H1 (cell line): Measurements from ENCODE around the gene MAGEB1. TPM values are rescaled to one million over a fixed set of nuclear protein-coding genes. Genes with fewer than 3 reads are reported as not detected.

Experiments
- CTCF ChIA-PET: fragments of 300-600 bp; sonication (Branson Sonifier 250); formaldehyde crosslinking; loops from one replicate; lab custom pipeline; 2021; ENCODE audit not compliant: partially characterized antibody; lab: Charles Lee
- POLR2A ChIA-PET: fragments of 300-600 bp; sonication (Branson Sonifier 250); formaldehyde crosslinking; loops from one replicate; lab custom pipeline; 2021; ENCODE audit warnings: inconsistent platforms; ENCODE audit not compliant: partially characterized antibody; lab: Charles Lee
- DNase-seq, 2 experiments: peaks; one replicate each; pipeline versions ENCODE4 v3.0.0 to v3.0.0-alpha.2; 2010 to 2022; ENCODE audit warnings: low spot score in 2 of 2, low read depth in 1 of 2, mixed read lengths in 1 of 2
- FAIRE-seq: peaks from 2 replicates; lab custom pipeline; 2011; peaks lifted over from hg19 to GRCh38; lab: Jason Lieb, UNC
- H2AFZ ChIP-seq: 2 replicates; pipeline ENCODE4 v1.8.1; 2012; ENCODE audit warnings: low read length, inconsistent platforms
- H2AK5ac ChIP-seq: 2 replicates; pipeline ENCODE4 v1.6.1; 2013; ENCODE audit warnings: low read depth, low read length
- H2BK120ac ChIP-seq: replicated peaks from 2 replicates; pipeline ENCODE3; 2013; ENCODE audit warnings: low read depth, low read length, inconsistent platforms
- H2BK12ac ChIP-seq: 2 replicates; pipeline ENCODE4 v1.6.1; 2013; ENCODE audit warnings: low read depth, low read length
- H2BK15ac ChIP-seq: 2 replicates; pipeline ENCODE4 v1.6.1; 2013; ENCODE audit warnings: low read length
- H2BK20ac ChIP-seq: 2 replicates; pipeline ENCODE4 v1.6.1; 2013; ENCODE audit warnings: low read length
- H2BK5ac ChIP-seq: 2 replicates; pipeline ENCODE4 v1.6.1; 2013; ENCODE audit warnings: low read depth, low read length
- H3K14ac ChIP-seq: 2 replicates; pipeline ENCODE4 v1.6.1; 2013; ENCODE audit warnings: inconsistent platforms; ENCODE audit not compliant: insufficient read length
- H3K18ac ChIP-seq: 2 replicates; pipeline ENCODE4 v1.6.1; 2013; ENCODE audit warnings: low read length; ENCODE audit errors: extremely low read depth
- H3K23ac ChIP-seq: 2 replicates; pipeline ENCODE4 v1.6.1; 2013; ENCODE audit warnings: inconsistent platforms; ENCODE audit not compliant: insufficient read length
- H3K23me2 ChIP-seq: 2 replicates; pipeline ENCODE4 v1.6.1; 2013; ENCODE audit warnings: low read depth, low read length
- H3K27ac ChIP-seq: 2 replicates; pipeline ENCODE4 v1.6.1; 2011; ENCODE audit warnings: low read depth, low read length, inconsistent platforms
- H3K27me3 ChIP-seq, 4 experiments: replicated peaks in 1 of 4; 1 replicate in 1 of 4; 2 replicates in 3 of 4; pipeline versions ENCODE4 v1.6.1 to v1.8.1; 2011 to 2013; ENCODE audit warnings: low read length in 3 of 4, mild to moderate bottlenecking in 3 of 4, inconsistent platforms in 2 of 4, mixed read lengths in 2 of 4, moderate library complexity in 1 of 4; ENCODE audit not compliant: control insufficient read depth in 3 of 4, insufficient read depth in 3 of 4; ENCODE audit errors: extremely low read depth in 1 of 4
- H3K36me3 ChIP-seq, 4 experiments: 2 replicates each; pipeline versions ENCODE4 v1.6.1 to v1.8.1; 2011 to 2013; ENCODE audit warnings: mild to moderate bottlenecking in 4 of 4, low read length in 3 of 4, moderate library complexity in 2 of 4, control low read depth in 1 of 4, inconsistent platforms in 1 of 4; ENCODE audit not compliant: insufficient read depth in 4 of 4, control insufficient read depth in 2 of 4
- H3K4ac ChIP-seq: replicated peaks from 2 replicates; pipeline ENCODE3; 2013; ENCODE audit warnings: low read length, low read depth, mixed read lengths, inconsistent platforms; ENCODE audit not compliant: insufficient read length
- H3K4me1 ChIP-seq, 4 experiments: replicated peaks in 1 of 4; 1 replicate in 1 of 4; 2 replicates in 3 of 4; pipeline versions ENCODE4 v1.6.1 to v1.8.1; 2011 to 2013; ENCODE audit warnings: low read length in 3 of 4, inconsistent platforms in 2 of 4, mixed read lengths in 1 of 4; ENCODE audit not compliant: insufficient read depth in 4 of 4, control insufficient read depth in 3 of 4
- H3K4me2 ChIP-seq, 2 experiments: 2 replicates each; pipeline versions ENCODE4 v1.6.1 to v1.8.1; 2011 to 2013; ENCODE audit warnings: low read depth in 2 of 2, low read length in 2 of 2, control low read depth in 1 of 2, inconsistent platforms in 1 of 2, mild to moderate bottlenecking in 1 of 2; ENCODE audit not compliant: insufficient read depth in 1 of 2
- H3K4me3 ChIP-seq, 4 experiments: fragments of 200-600, 300-600 bp in 1 of 4; sonication (generic), shearing (Covaris generic), sonication (Bioruptor Twin) in 1 of 4; 2 replicates each; pipeline versions ENCODE4 v1.5.1 to v1.8.1; 2011 to 2016; ENCODE audit warnings: low read length in 4 of 4, low read depth in 3 of 4, control low read depth in 2 of 4, inconsistent platforms in 2 of 4, mild to moderate bottlenecking in 2 of 4, mixed read lengths in 1 of 4, moderate library complexity in 1 of 4; ENCODE audit not compliant: insufficient read depth in 2 of 4; ENCODE audit errors: extremely low read depth in 1 of 4
- H3K56ac ChIP-seq: replicated peaks from 2 replicates; pipeline ENCODE3; 2013; ENCODE audit warnings: low read depth, mild to moderate bottlenecking, mixed read lengths, low read length, inconsistent platforms; ENCODE audit not compliant: insufficient read length
- H3K79me1 ChIP-seq: 2 replicates; pipeline ENCODE4 v1.6.1; 2013; ENCODE audit warnings: low read depth, low read length, control low read depth
- H3K79me2 ChIP-seq, 2 experiments: 2 replicates each; pipeline versions ENCODE4 v1.6.1 to v1.8.1; 2012 to 2013; ENCODE audit warnings: low read length in 2 of 2, mild to moderate bottlenecking in 2 of 2, inconsistent platforms in 1 of 2; ENCODE audit not compliant: insufficient read depth in 2 of 2, control insufficient read depth in 1 of 2
- H3K9ac ChIP-seq, 4 experiments: replicated peaks in 1 of 4; 1 replicate in 1 of 4; 2 replicates in 3 of 4; pipeline versions ENCODE4 v1.6.1 to v1.8.1; 2011 to 2013; ENCODE audit warnings: low read depth in 3 of 4, low read length in 3 of 4, control low read depth in 2 of 4, mild to moderate bottlenecking in 2 of 4, moderate library complexity in 2 of 4, inconsistent platforms in 1 of 4; ENCODE audit errors: extremely low read depth in 1 of 4
- H3K9me3 ChIP-seq, 2 experiments: 2 replicates each; pipeline versions ENCODE4 v1.6.1 to v1.8.1; 2012 to 2013; ENCODE audit warnings: mild to moderate bottlenecking in 2 of 2, moderate library complexity in 2 of 2, control low read depth in 1 of 2, inconsistent platforms in 1 of 2, low read depth in 1 of 2, low read length in 1 of 2, mixed read lengths in 1 of 2; ENCODE audit not compliant: insufficient read depth in 2 of 2
- H4K20me1 ChIP-seq, 2 experiments: replicated peaks in 1 of 2; 2 replicates each; pipeline versions ENCODE3 to v1.8.1; 2011 to 2013; ENCODE audit warnings: inconsistent platforms in 2 of 2, low read length in 2 of 2, mild to moderate bottlenecking in 1 of 2; ENCODE audit not compliant: insufficient read depth in 2 of 2, control insufficient read depth in 1 of 2
- H4K5ac ChIP-seq: 2 replicates; pipeline ENCODE4 v1.6.1; 2013; ENCODE audit warnings: low read length, low read depth, mixed read lengths, inconsistent platforms; ENCODE audit not compliant: insufficient read length
- H4K8ac ChIP-seq: 2 replicates; pipeline ENCODE4 v1.8.0; 2013; ENCODE audit warnings: mild to moderate bottlenecking, moderate library complexity, low read length, inconsistent platforms; ENCODE audit not compliant: insufficient read depth; ENCODE audit errors: extremely low read depth
- H4K91ac ChIP-seq: replicated peaks from 2 replicates; pipeline ENCODE3; 2013; ENCODE audit warnings: low read length, mixed read lengths, inconsistent platforms; ENCODE audit not compliant: insufficient read length
- BACH1 ChIP-seq: IDR thresholded peaks from 2 replicates; pipeline ENCODE4 v1.6.1; 2012; ENCODE audit warnings: low read length, improper control_type of control experiment
- RFX5 ChIP-seq: IDR thresholded peaks from 2 replicates; pipeline ENCODE4 v1.6.1; 2011; ENCODE audit warnings: low read depth, low read length, improper control_type of control experiment, borderline replicate concordance
- WGBS, 2 experiments: shearing (Covaris generic) in 1 of 2; methylation state at CpG; one replicate each; pipeline versions ENCODE4 v1.1.6 to v1.1.7; 2013 to 2015; ENCODE audit warnings: low lambda C conversion rate in 2 of 2, mixed read lengths in 2 of 2, inconsistent platforms in 1 of 2, low coverage in 1 of 2, missing lambda C conversion rate in 1 of 2; ENCODE audit not compliant: insufficient replicate concordance in 2 of 2, insufficient coverage in 1 of 2, insufficient read length in 1 of 2; ENCODE audit errors: extremely low coverage in 1 of 2, missing lambda C conversion rate in 1 of 2; 5-methylcytosine and 5-hydroxymethylcytosine counted together
- polyA plus RNA-seq, 7 experiments: library from polyadenylated mRNA; depleted of rRNA in 3 of 7; stranded (reverse) in 5 of 7; unstranded in 2 of 7; fragments of >200 nt in 5 of 7; fragments of 200-250 nt in 2 of 7; gene quantifications; 1 replicate in 5 of 7; 2 replicates in 1 of 7; 4 replicates in 1 of 7; pipeline versions ENCODE4 v1.2.1 to v1.2.3, GENCODE V29; 2011 to 2013; ENCODE audit warnings: missing spikeins in 2 of 7, mixed read lengths in 2 of 7
- total RNA-seq: library from RNA; stranded (reverse); fragmentation: NEBNext Ultra II Directional; extraction: Animal tissue kit (Norgen Biotek cat#: 25700); gene quantifications from 2 replicates; pipeline ENCODE4 v1.2.1, GENCODE V29; 2021

MAGEB1 gene
- total and polyA plus RNA-seq, 2 of the 8 experiments (the other 6 are each of a cell fraction or from before 2014, with no cell fraction given), result 0.05 TPM; not detected in 1

GRCh38 chrX:30219372-30219771 is 27.6 kb upstream of the MAGEB1 start:
- H2BK15ac ChIP-seq, result no peak overlapping the region
- no peak overlapping the region for H3K56ac ChIP-seq
- no peak overlapping the region for H3K9ac ChIP-seq
- no peak overlapping the region for H4K8ac ChIP-seq
- H3K27ac ChIP-seq, result no peak overlapping the region; the same call in 1 of the 2 replicates
- WGBS, 2 experiments, result 34% methylated on average over 4 of the region's 4 CpGs; no CpG with 5 or more reads in 1 of the 2 experiments
- H3K79me2 ChIP-seq, result no peaks in the 10 kb centered on the region
- no peak overlapping the region for H3K4ac ChIP-seq
- H2AK5ac ChIP-seq, result no peak overlapping the region
- H2BK12ac ChIP-seq, result no peak overlapping the region
- H3K4me2 ChIP-seq, result peak overlapping the region in 1 of 2 experiments; percentile 24; a peak in 1 of 4 replicates
- H3K23ac ChIP-seq, result no peak overlapping the region
- no peak overlapping the region for H2BK20ac ChIP-seq
- peak; percentile 19 to 43 for DNase-seq
- H3K14ac ChIP-seq, result no peak overlapping the region
- no peak overlapping the region for H2AFZ ChIP-seq
- peak overlapping the region; percentile 29; the same call in 1 of the 2 replicates for H2BK5ac ChIP-seq
- no peaks in the 10 kb centered on the region for H3K23me2 ChIP-seq
- H3K18ac ChIP-seq, result no peak overlapping the region
- ChIA-PET CTCF (interaction anchor here (0.8 kb wide), 1 partner anchor 20 kb away, joined by 3 read pairs; no protein-coding TSS in a partner anchor), POLR2A (no interaction called here)
- no peak overlapping the region for H2BK120ac ChIP-seq
- no peaks in the 10 kb centered on the region; a peak in 1 of 4 replicates for H3K9me3 ChIP-seq
- no peak overlapping the region for H4K91ac ChIP-seq
- no peaks in the 10 kb centered on the region for H3K27me3 ChIP-seq
- peak overlapping the region; percentile 15 for H4K5ac ChIP-seq
- H3K36me3 ChIP-seq, result no peaks in the 10 kb centered on the region
- no peaks in the 10 kb centered on the region for H3K79me1 ChIP-seq
- peak overlapping the region in 1 of 4 experiments; percentile 15; a peak in 1 of 8 replicates for H3K4me3 ChIP-seq
- FAIRE-seq, result peak; percentile 88
- no peaks in the 10 kb centered on the region for H4K20me1 ChIP-seq
- peaks cover 0 to 9% (median 0%) of the 10 kb centered on the region in 4 experiments; a peak in 2 of 7 replicates for H3K4me1 ChIP-seq
- no peak for TF ChIP-seq RFX5
- TF ChIP-seq BACH1, result no peak
